Raji (cell line): Measurements from ENCODE around the gene ZCCHC24.

Source experiments
- POLR2A ChIP-seq: IDR thresholded peaks from 2 replicates; pipeline ENCODE4 v1.6.1; 2011; ENCODE audit warnings: low read depth, low read length, control low read depth; ENCODE audit not compliant: insufficient read depth

Gene ZCCHC24

DNA sequence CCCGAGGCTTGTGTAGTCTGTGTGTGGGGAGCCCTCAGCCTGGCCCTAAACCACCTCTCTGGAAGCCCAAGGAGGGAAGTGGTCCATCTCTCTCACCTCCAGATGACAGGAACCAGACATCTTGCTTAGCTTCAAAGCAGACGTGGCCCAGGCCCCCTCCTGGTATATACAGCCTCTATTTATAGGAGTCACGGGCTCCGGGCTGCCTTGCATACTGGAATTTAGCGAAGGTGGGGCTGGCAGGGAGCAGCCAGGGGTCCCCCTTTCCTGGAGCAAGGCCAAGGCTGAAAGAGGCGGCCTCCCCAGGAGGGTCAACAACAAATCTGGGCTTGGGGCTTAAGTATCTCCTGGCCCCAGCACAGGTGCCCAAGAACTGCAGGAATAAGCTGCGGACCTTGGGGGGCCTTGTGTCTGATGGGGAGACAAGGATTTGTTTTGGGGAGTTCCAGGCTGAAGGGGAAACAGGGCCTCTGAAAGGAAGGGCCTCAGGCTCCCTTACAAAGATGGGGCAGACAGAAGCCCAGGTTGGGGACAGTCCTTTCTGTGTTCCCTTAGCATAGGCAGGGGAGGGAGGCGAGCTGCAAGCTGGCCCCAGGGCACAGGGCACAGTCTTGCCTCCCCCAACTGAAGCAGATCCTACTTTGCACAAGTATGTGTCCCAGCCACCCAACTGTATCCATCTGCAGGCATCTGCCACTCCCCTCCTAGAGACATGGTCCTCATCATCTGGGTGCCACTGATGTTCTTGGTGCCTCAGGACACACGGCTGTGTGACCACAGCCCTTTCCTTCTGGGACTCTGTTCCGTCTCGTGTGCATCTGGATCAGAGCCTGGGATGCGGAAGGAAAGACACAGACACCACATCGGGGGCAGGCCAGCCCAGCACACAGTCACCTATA is 11.9 kb downstream of the ZCCHC24 start:
- TF ChIP-seq POLR2A = no peak

DNA sequence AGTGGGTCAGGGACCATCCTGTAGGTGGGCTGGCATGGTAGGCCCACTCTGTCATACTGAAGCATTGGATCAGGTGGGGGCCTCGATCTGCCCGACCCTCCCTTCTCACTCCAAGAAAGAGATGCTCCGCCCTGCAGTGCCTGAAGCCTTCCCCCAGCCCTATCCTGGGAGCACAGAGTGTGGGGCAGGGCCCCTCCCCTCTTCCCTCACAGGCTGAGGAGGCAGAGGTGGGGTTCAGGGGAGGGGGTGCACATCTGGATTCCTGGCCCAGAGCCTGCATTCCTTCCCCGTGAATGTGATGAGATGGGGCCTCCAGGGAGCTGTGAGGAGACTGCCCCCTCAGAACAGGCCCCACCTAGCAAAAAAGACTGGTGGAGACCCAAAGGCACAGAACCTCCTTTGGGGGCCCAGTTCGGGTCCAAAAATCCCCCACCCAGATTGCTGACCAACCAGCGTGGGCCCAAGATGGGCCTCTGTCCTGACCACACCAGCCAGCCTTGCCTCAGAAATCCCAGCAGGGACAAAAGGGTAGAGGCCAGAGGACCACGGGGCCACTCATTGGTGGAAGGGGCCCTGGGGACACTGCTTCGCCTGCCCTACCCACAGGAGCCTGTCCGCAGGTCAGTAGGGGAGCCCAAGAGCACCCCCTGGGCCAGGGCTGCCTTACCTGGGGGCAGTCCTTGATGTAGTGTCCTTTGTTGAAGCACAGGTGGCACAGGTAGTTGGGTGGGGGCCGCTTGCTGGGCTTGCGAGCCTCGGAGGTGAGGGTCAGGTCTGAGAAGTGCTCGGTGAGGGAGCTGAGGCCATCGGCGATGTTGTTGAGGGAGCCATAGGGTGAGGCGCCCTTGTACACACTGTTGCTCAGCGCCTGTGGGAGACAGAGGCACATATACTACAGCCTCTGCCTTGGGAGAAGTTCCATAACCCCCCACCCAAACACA is 13.3 kb downstream of the ZCCHC24 start:
- TF ChIP-seq POLR2A = no peak

DNA sequence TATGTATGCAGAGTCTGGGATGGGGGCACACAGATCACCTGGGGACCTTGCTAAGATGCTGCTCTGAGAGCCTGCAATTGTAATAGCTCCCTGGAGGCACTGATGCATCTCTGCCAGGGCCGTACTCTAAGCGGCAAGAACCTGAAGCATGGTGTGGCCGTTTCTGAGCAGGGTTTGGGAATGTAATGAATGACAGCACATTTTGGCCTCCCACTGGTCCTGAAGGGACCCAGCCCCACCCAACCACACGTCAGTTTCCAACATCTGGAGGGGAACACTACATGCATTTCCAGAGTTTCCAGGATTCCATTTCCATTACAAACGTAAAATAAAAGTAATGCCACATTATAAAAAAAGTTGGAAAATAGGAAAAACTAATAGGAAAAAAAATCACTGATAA is 14.0 kb downstream of the ZCCHC24 start:
- TF ChIP-seq POLR2A = no peak

DNA sequence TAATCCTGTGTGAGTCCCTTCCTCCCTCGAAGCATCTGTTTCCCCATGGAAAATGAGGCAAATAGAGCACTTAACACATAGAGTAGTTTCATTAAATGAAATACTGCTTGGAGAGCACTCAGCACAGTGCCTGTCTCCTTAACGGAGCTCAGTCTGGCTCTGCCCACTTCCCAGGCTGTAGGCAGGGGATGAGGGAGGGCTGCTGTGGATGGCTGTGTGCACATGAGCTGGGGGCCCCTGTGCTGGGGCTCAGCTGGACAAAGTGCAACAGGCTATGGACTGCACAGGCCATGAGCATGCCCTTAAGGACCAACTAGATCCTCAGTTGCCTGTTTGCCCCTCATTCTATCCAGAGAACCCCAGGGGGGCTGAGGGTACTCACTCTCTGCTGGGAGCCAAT is 14.5 kb downstream of the ZCCHC24 start:
- no peak for TF ChIP-seq POLR2A

DNA sequence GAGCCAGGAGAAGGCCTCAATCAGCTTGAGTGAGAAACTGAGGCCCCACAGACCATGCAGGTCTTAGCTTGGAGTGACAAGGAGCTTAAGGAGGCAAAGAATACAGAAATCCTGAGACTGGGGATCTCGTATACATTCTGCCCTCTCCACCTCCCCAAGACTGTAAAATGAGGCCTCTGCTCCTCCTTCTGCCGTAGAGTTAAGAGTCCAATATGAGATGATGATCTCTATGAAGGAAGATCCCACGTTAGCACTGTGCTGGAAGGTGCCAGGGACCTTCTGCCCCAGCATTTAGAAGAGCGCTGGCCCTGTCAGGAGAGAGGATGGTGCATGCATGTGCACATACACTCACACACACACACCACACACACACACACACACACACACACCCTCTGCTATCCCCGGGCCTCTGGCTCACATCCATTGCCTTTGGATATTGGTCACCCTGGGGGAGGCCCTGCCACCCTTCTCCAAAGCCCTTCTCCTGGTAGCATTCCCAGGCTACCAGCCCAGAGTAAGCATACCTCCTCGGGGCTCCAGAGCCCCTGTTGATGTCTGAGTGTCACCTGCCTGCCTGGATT is 15.0 kb downstream of the ZCCHC24 start:
- no peak for TF ChIP-seq POLR2A

DNA sequence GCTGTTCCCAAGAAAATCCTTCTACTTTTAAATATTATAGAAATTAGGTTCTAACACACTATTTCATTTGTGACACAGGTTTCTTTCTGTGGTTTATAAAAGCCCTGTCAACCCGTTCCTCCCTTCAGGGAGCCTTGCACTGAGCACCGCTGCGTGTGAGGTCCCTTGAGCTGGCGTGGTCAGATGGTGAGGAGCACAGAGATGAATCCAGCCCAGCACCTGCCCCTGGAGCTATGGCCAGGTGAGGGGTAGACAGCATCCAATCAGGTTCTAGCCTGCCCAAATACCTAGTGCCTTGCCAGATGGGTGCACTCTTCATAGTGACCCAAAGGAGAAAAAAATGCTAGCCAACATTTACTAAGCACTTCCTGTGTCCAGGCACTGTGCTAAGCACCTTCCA is 15.7 kb downstream of the ZCCHC24 start:
- TF ChIP-seq POLR2A = no peak

DNA sequence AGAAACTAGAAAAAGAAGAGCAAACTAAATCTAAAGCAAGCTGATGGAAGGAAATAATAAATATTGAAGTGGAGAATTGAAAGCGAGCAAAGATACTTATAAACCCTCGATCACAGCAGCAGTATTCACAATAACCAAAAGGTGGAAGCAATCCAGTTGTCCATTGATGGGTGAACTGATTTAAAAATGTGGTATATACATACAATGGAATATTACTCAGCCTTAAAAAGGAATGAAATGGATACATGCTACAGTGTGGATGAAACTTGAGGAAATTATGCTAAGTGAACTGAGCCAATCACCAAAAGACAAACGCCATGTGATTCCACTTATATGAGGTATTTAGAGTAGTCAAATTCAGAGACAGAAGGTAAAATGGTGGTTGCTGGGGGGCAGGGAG is 17.5 kb downstream of the ZCCHC24 start:
- no peak for TF ChIP-seq POLR2A

DNA sequence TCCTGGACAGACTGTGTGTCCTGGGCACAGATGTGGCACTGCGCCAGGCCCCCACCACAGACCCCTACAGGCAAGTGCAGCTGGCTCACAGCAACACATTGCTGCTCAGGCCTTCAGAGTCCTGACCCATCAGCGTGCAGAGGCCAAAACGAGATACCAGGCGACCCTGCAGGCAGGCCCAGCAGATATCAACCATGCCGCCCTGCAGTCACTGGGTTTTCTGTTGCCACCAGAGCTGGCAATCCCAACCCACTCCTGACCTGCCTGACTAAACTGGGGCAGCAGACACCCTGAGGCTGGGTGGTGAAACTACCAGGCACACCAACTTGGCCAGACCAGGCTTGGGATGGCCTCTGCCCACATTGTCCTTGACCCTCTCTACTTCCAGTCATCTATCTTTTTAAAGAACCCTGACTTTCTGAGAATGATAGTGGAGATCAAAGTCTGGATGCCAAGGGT is 20.3 kb downstream of the ZCCHC24 start:
- no peak for TF ChIP-seq POLR2A

DNA sequence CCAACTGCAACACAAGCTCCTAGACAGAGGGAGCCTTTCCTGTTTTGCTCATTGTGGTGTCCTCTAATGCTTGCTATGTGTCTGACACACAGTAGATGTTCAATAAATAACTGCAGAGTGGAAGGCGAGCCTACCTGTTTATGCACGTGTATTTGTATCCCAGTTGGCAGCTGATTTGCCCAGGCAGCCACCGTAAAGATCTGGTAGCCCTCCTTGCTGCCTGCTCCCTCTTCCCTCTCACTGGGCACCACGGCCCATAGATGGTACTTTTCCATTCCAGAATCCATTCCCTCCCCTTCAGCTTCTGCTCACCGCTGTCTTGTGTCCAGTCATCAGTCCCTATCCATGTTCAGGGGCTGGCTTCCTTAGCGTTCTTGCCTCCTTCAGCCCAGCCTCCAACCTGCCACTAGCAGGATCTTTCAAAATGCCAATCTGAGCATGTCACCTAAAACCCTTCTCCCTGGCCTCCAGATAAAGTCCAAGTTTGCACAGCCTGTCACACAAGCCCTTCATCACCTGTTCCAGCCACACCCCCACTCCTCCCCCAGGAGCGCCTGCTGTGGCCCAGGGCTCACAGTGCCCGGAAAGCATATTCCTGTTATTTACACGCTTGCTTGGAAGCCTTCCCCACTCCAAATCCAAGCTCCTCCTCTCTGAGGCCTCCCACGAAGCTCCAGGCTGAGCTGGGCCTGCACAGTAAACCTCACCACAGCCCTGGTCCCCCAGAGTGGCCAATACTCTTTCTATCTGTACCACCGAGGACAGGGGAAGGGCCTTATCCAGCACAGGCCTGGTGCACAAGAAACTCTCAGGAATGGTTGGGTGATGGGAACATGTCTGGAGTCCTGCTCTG is 21.0 kb downstream of the ZCCHC24 start:
- TF ChIP-seq POLR2A = no peak

DNA sequence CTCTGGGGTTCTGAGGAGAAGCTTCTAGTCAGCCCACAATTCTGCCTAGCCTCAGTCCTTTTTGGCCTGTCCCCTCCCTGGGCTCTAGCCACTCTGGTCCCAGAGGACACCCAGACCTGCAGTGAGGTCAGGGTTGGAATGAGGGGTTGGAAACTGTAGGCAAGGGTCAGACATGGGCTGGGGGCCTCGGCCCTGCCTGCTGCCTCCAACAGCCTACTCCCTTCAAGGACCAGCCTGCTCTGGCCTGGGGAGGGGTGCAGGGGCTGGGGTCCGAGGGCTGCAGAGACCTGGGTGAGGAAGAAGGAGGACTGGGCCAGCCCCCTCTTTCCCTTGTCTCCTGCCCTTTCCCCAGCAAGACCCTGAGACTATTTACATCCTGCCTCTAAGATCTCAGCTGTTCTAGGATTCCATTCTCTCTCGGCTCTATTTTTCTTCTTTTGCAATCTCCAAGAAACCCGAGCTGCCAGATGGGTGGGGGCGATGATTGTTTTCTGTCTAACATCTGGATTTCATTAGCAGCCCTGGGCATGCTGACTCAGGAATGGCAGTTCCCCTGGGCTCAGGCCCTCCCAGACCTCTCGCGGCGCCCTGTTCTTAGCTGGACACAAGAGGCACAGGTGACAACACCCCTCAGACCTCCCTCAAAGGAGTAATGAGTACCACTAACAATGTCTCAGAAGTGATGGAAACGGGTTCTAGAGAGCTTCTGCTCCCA is 23.1 kb downstream of the ZCCHC24 start:
- TF ChIP-seq POLR2A = no peak

DNA sequence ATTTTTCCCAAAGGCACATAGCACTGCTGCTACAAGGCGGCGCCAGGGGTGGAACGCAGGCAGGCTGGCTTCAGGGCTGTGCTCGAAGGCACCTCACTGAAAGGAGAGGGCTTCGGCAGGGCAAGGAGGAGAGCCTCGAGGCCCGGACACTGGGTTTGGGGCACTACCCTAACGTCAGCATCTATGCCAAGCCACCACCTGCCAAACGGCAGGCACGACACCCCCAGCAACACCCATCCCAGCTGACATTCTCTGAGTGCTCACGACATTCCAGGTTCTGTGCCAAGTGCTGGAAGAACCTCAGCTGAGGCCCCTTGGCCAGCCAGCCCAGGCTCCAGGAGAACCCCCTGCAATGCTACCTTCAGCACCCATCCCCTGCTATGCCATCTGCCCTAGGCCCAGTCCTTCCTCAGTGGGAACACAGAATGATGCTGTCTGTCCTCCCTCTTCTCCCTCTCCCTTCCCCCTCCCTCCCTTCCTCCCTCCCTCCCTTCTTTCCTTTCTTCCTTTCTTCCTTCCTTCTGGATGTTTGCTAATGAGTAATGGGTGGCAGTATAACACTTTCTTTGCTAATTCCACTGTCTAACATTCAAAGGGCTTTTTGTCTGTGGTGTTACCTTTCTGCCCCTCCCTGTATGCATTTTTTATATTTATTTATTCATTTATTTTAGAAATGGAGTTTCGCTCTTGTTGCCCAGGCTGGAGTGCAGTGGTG is 24.3 kb downstream of the ZCCHC24 start:
- TF ChIP-seq POLR2A = no peak

DNA sequence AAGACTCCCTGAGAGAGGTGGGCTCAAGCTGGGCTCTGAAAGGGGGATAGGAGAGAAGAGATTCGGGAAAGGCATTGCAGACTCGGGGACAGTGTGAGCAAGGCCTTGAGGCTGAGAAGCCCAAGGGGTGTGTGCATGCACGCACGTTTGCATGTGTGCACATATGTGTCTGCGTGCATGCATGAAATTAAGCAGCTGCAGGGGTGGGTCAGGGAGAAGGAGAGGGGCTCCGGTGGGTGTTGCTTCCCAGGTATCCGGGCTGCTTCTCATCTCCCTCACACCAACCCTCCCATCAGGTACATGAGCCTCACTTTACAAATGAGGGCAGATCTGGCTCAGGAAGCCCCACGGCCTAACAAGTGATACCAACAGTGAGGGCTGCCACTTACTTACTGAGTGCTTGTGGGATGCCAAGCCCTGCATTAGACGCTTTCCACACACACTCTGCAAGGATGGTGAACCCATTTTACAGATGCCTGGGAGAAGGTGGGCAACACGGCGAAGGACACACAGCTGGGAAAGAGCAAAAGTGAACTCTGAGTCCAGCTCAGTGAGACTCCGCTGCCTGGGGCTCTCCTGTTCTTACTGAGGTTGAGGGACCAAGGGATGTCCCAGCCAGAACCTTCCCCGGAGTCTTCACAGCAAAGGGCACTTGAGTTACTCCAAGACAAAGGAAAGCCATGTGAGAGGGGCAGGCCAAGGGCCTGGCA is 26.4 kb downstream of the ZCCHC24 start:
- TF ChIP-seq POLR2A = no peak

DNA sequence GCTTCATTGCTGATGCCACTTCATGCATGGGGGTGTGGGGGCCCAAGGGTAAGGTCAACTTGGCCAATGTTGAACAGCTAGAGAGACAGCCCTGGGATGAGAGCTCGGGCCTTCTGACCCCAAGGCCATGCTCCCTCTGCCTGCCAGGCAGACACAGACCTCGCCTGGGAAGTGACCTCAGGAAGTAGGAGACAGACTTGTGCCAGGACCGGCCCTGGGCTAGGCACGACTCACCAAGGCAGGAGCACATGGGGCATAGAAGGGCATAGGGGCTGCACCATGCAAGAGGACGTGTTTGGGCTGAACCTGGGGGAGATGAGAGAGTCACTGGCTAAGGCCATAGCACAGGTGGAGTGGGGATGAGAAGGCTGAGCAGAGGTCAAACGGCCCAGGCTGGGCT is 27.1 kb downstream of the ZCCHC24 start:
- TF ChIP-seq POLR2A = no peak
